ENCODE data around the gene WNK2. TPM values are rescaled to one million over a fixed set of nuclear protein-coding genes. Genes with fewer than 3 reads are reported as not detected.
A peak's percentile ranks its signal among the peaks of the same experiment; 100 is the strongest.
"Not testable (repeated sequence)": the region's sequence is repeated elsewhere in the genome, so short reads cannot be mapped to it uniquely, and the experiment has no call there.

WNK2 gene
- total RNA-seq, 1 donor from 2014 or later: 336 TPM

GRCh38 chr9:93138171-93138764 lies 45.7 kb upstream of the WNK2 start:
- Mint-ChIP-seq H3K4me1 (ENCODE audit: low read depth, unreplicated experiment) (peaks cover 6% of the 10 kb centered on the region), H3K27me3 (ENCODE audit: unreplicated experiment) (peaks cover 11% of the 10 kb centered on the region), H3K4me3 (ENCODE audit: unreplicated experiment) (no peak overlapping the region), H3K36me3 (ENCODE audit: unreplicated experiment) (peaks cover 4% of the 10 kb centered on the region), H3K27ac (ENCODE audit: unreplicated experiment) (peak overlapping the region; percentile 79), H3K9me3 (ENCODE audit: unreplicated experiment) (peaks cover 15% of the 10 kb centered on the region)
- no peak for DNase-seq
- TF ChIP-seq, protein P1, sequence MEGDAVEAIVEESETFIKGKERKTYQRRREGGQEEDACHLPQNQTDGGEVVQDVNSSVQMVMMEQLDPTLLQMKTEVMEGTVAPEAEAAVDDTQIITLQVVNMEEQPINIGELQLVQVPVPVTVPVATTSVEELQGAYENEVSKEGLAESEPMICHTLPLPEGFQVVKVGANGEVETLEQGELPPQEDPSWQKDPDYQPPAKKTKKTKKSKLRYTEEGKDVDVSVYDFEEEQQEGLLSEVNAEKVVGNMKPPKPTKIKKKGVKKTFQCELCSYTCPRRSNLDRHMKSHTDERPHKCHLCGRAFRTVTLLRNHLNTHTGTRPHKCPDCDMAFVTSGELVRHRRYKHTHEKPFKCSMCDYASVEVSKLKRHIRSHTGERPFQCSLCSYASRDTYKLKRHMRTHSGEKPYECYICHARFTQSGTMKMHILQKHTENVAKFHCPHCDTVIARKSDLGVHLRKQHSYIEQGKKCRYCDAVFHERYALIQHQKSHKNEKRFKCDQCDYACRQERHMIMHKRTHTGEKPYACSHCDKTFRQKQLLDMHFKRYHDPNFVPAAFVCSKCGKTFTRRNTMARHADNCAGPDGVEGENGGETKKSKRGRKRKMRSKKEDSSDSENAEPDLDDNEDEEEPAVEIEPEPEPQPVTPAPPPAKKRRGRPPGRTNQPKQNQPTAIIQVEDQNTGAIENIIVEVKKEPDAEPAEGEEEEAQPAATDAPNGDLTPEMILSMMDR (IDR thresholded peaks at IDR 0.05; ENCODE audit: partially characterized antibody, unreplicated experiment): no peak

GRCh38 chr9:93139365-93140182 lies 44.4 kb upstream of the WNK2 start:
- TF ChIP-seq, protein P1 (IDR thresholded peaks at IDR 0.05; ENCODE audit: partially characterized antibody, unreplicated experiment): no peak
- Mint-ChIP-seq H3K4me1 (ENCODE audit: low read depth, unreplicated experiment) (peaks cover 9% of the 10 kb centered on the region), H3K9me3 (ENCODE audit: unreplicated experiment) (peaks cover 15% of the 10 kb centered on the region), H3K27ac (ENCODE audit: unreplicated experiment) (no peak overlapping the region), H3K4me3 (ENCODE audit: unreplicated experiment) (no peak overlapping the region), H3K27me3 (ENCODE audit: unreplicated experiment) (peaks cover 10% of the 10 kb centered on the region), H3K36me3 (ENCODE audit: unreplicated experiment) (peaks cover 4% of the 10 kb centered on the region)
- DNase-seq: no peak

DNA sequence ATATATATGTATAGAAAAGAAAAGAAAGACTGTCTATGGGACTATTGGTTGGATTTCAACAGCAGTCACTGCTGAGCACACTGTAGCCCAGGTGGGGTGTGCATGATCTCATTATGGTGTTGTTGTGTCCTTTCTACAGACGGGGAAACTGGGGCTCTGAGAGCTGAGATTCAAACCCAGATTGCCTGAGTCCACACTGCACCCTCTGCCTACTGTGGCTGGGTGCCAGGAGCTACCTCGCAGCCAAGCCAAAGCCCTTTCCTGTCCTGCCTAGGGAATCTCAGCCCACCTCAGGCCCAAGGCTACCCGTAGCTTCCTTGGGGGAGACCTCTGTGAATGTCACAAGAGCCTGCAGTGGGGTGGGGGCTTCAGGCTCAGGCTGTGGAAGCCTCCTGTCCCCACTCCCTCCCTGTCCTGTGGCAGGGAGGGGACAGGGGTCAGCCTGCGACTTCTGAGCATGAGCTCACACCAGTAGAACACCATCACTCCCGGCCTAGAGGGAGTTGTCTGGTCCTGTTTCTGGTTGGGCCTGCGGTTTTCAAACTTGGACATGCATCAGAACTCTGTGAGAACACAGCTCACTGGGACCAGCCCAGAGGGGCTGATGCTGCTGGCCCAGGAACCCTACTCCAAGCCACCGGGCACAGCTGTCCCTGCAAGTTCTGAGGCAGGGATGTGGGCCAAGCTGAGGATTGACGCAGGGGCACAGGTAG lies 42.0 kb upstream of the WNK2 start:
- no peak for DNase-seq
- Mint-ChIP-seq H3K4me3 (ENCODE audit: unreplicated experiment) (no peak overlapping the region), H3K27me3 (ENCODE audit: unreplicated experiment) (peaks cover 5% of the 10 kb centered on the region), H3K4me1 (ENCODE audit: low read depth, unreplicated experiment) (peaks cover 6% of the 10 kb centered on the region), H3K36me3 (ENCODE audit: unreplicated experiment) (peaks cover 4% of the 10 kb centered on the region), H3K27ac (ENCODE audit: unreplicated experiment) (no peak overlapping the region), H3K9me3 (ENCODE audit: unreplicated experiment) (peaks cover 6% of the 10 kb centered on the region)
- TF ChIP-seq, protein P1 (IDR thresholded peaks at IDR 0.05; ENCODE audit: partially characterized antibody, unreplicated experiment): no peak

DNA sequence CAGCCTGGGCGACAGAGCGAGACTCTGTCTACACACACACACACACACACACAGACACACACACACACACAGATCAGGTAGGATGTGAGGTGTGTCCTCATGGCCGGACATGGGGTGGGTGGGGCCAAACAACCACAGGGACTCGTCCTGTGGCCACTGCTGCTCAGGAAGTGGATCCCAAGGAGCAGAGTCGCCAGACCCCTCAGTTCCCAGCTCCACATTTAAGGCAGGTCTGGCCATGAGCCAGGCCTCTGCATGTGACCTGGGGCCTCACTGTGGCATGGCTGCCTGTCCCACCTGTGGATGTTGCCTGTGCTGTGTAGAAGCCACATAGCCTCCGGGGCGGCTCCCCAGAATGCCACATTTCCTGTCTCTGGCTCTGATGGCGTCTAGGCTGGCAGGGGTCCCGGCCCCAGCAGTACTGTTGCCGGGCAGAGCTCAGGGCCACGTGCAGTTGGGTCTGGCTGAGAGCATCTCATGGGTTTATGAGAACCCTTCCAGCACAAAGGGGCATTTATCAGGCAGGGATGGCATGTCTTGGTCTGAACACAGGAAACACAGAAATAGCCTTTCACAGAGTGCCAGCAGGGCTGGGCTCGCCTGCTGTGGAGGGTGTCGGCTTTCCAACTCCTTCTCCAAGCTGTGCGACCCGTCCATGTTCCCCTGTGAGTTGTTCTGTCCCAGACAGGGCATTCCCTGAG lies 40.0 kb upstream of the WNK2 start:
- TF ChIP-seq, protein P1 (IDR thresholded peaks at IDR 0.05; ENCODE audit: partially characterized antibody, unreplicated experiment): no peak
- peaks cover 5% of the 10 kb centered on the region for H3K27me3 Mint-ChIP-seq (ENCODE audit: unreplicated experiment)
- DNase-seq: no peak
- H3K4me3 Mint-ChIP-seq (ENCODE audit: unreplicated experiment): no peak overlapping the region
- peaks cover 6% of the 10 kb centered on the region for H3K4me1 Mint-ChIP-seq (ENCODE audit: low read depth, unreplicated experiment)
- H3K27ac Mint-ChIP-seq (ENCODE audit: unreplicated experiment): no peak overlapping the region
- no peaks in the 10 kb centered on the region for H3K36me3 Mint-ChIP-seq (ENCODE audit: unreplicated experiment)
- H3K9me3 Mint-ChIP-seq (ENCODE audit: unreplicated experiment): no peaks in the 10 kb centered on the region

- not testable (repeated sequence) for H3K27ac Mint-ChIP-seq (ENCODE audit: unreplicated experiment); H3K36me3 Mint-ChIP-seq (ENCODE audit: unreplicated experiment); H3K4me1 Mint-ChIP-seq (ENCODE audit: low read depth, unreplicated experiment); H3K4me3 Mint-ChIP-seq (ENCODE audit: unreplicated experiment); H3K9me3 Mint-ChIP-seq (ENCODE audit: unreplicated experiment); DNase-seq; H3K27me3 Mint-ChIP-seq (ENCODE audit: unreplicated experiment)
These were observed 37.2 kb upstream of the WNK2 start for GRCh38 chr9:93146696-93147095.
